Panc1 (cell line): ENCODE results near the gene FAM50A. TPM values are rescaled to one million over a fixed set of nuclear protein-coding genes. Genes with fewer than 3 reads are reported as not detected.

Experiments
- ATAC-seq: fragments of 200-7000 bp; cut with Tn5 transposase; 2 replicates; pipeline ENCODE4 v1.9.1; 2020; ENCODE audit warnings: mild to moderate bottlenecking, moderate library complexity
- BruUV-seq: library from RNA; stranded (reverse); fragments of 400-500 nt; replicated peaks from 2 replicates; lab custom pipeline; 2021; lab: Mats Ljungman, UMichigan
- CTCF ChIA-PET: fragments of 300-600 bp; sonication (Branson Sonifier 250); formaldehyde crosslinking; loops from one replicate; lab custom pipeline; 2022; ENCODE audit warnings: antibody characterized with exemption; lab: Charles Lee
- POLR2A ChIA-PET: fragments of 300-600 bp; sonication (Branson Sonifier 250); formaldehyde crosslinking; loops from one replicate; lab custom pipeline; 2022; ENCODE audit warnings: antibody characterized with exemption; lab: Charles Lee
- DNase-seq: peaks from one replicate; pipeline ENCODE4 v3.0.0-alpha.2; 2010; ENCODE audit warnings: low read depth, low spot score
- H3K27ac ChIP-seq: 2 replicates; pipeline ENCODE4 v1.5.1; 2011; ENCODE audit warnings: mild to moderate bottlenecking, low read length, inconsistent platforms
- H3K27me3 ChIP-seq: fragments of 200-500 bp; sonication (Bioruptor generic); 2 replicates; pipeline ENCODE4 v1.6.0; 2014; ENCODE audit warnings: low read length, inconsistent platforms; ENCODE audit not compliant: control insufficient read depth, insufficient read depth
- H3K36me3 ChIP-seq: fragments of 200-500 bp; sonication (Bioruptor generic); 2 replicates; pipeline ENCODE4 v1.5.1; 2014; ENCODE audit warnings: inconsistent platforms, mild to moderate bottlenecking, low read length, moderate library complexity; ENCODE audit not compliant: control insufficient read depth, insufficient read depth
- H3K4me1 ChIP-seq: 2 replicates; pipeline ENCODE4 v1.5.1; 2011; ENCODE audit warnings: inconsistent platforms, mild to moderate bottlenecking, low read length, moderate library complexity; ENCODE audit not compliant: control insufficient read depth, insufficient read depth
- H3K4me3 ChIP-seq, 2 experiments: 2 replicates each; pipeline ENCODE4 v1.5.1; 2011 to 2012; ENCODE audit warnings: low read depth in 2 of 2, low read length in 2 of 2, mild to moderate bottlenecking in 2 of 2, inconsistent platforms in 1 of 2, moderate library complexity in 1 of 2
- H3K9me3 ChIP-seq: fragments of 200-500 bp; sonication (Bioruptor generic); 2 replicates; pipeline ENCODE4 v1.5.1; 2014; ENCODE audit warnings: low read depth, mild to moderate bottlenecking, inconsistent platforms, low read length, moderate library complexity; ENCODE audit not compliant: control insufficient read depth, insufficient read depth
- CTCF ChIP-seq: fragments of 450-650 bp; IDR thresholded peaks from 2 replicates; pipeline ENCODE4 v1.5.1; 2017; ENCODE audit warnings: mild to moderate bottlenecking
- POLR2AphosphoS5 ChIP-seq: IDR thresholded peaks from 2 replicates; pipeline ENCODE4 v1.6.1; 2012; ENCODE audit warnings: mild to moderate bottlenecking, low read depth, low read length, moderate library complexity
- REST ChIP-seq, 2 experiments: IDR thresholded peaks; 2 replicates each; pipeline ENCODE4 v1.6.1; 2011 to 2012; ENCODE audit warnings: low read depth in 2 of 2, control low read depth in 1 of 2, low read length in 1 of 2, mild to moderate bottlenecking in 1 of 2, moderate library complexity in 1 of 2; ENCODE audit not compliant: insufficient read depth in 1 of 2
- SIN3A ChIP-seq: IDR thresholded peaks from 2 replicates; pipeline ENCODE4 v1.6.1; 2012; ENCODE audit warnings: low read depth, mild to moderate bottlenecking, low read length, moderate library complexity, borderline replicate concordance; ENCODE audit not compliant: insufficient read depth
- TCF7L2 ChIP-seq: IDR thresholded peaks from 2 replicates; pipeline ENCODE4 v1.6.1; 2011; ENCODE audit warnings: mild to moderate bottlenecking, low read depth, low read length, inconsistent platforms
- in situ Hi-C: cut with HindIII; loops from 2 replicates; pipeline ENCODE4 v1.10.0; 2016; ENCODE audit warnings: low sequenced_read_pairs, low pct_unique_long_range_greater_than_20kb
- intact Hi-C: fragments of 100-400 bp; cut with micrococcal nuclease; formaldehyde crosslinking; loops from one replicate; pipeline ENCODE4 v1.10.0; 2022; ENCODE audit not compliant: unreplicated experiment
- total RNA-seq: library from RNA; stranded (reverse); gene quantifications from one replicate; pipeline ENCODE4 v1.2.1, GENCODE V29; 2021; ENCODE audit not compliant: unreplicated experiment

The FAM50A gene
- total RNA-seq, 1 experiment from 2014 or later, result 225 TPM

DNA sequence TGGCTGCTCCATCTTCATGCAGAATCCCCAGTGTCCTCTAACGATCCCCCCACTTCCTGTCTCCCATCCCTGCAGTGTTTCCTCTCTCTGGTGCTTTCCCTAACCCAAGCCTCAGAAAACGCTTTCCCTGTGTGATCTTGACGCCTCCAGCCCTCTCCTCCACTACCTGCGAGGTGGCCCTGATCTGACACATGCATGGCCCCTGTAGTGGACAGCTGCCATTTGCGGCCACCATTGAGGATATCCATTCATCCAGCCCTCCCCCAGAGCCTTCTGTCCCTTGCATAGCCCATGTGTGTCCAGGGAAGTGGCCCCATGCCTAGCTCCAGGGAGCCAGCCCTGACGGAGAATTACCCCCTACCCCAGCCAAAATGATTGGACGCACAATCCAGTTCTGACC is 39.4 kb downstream of the FAM50A start:
- BruUV-seq, result no TSS peak
- no peaks in the 10 kb centered on the region for H3K27me3 ChIP-seq
- H3K27ac ChIP-seq, result no peak overlapping the region
- ChIA-PET CTCF (no interaction called here), POLR2A (no interaction called here)
- TF ChIP-seq POLR2AphosphoS5, result no peak
- TF ChIP-seq CTCF, result no peak
- no peak for TF ChIP-seq REST (IDR thresholded peaks at IDR 0.05; ENCODE audit: insufficient read depth in 1 of 2, low read depth in 2 of 2, low read length in 1 of 2)
- no peak overlapping the region for H3K4me3 ChIP-seq
- DNase-seq (no peak), ATAC-seq (no peak)
- peaks cover 23% of the 10 kb centered on the region for H3K4me1 ChIP-seq
- intact Hi-C loops (no loop called here), in situ Hi-C loops (no loop called here)
- H3K9me3 ChIP-seq, result no peaks in the 10 kb centered on the region
- no peaks in the 10 kb centered on the region for H3K36me3 ChIP-seq

GRCh38 chrX:154484255-154485149 is 40.6 kb downstream of the FAM50A start:
- in situ Hi-C loops (no loop called here), intact Hi-C loops (no loop called here)
- Histone ChIP-seq H3K36me3 (no peaks in the 10 kb centered on the region), H3K9me3 (no peaks in the 10 kb centered on the region), H3K27me3 (no peaks in the 10 kb centered on the region), H3K27ac (no peak overlapping the region), H3K4me3 (no peak overlapping the region), H3K4me1 (peaks cover 24% of the 10 kb centered on the region)
- no peak for ATAC-seq
- BruUV-seq, result TSS peak; percentile 28
- TF ChIP-seq CTCF (no peak), TCF7L2 (no peak), SIN3A (no peak), POLR2AphosphoS5 (no peak), REST (IDR thresholded peaks at IDR 0.05; ENCODE audit: insufficient read depth in 1 of 2, low read depth in 2 of 2, low read length in 1 of 2) (no peak)
- ChIA-PET CTCF (no interaction called here), POLR2A (no interaction called here)
- no peak for DNase-seq
